Fibroblast of skin of right biceps (primary cell): ENCODE results near the gene ELP4.
"Not testable (repeated sequence)": the region's sequence is repeated elsewhere in the genome, so short reads cannot be mapped to it uniquely, and the experiment has no call there.

Experiments
- DNase-seq: peaks from one replicate; pipeline ENCODE4 v3.0.0-alpha.2; 2013

The ELP4 gene

GRCh38 chr11:31509429-31510345, at the start of gene ELP4, which contains the start of gene IMMP1L:
TSS of gene ELP4 (plus strand) at chr11:31509767. CDS start at chr11:31509785, 18 bp downstream.
TSS of gene IMMP1L (minus strand) at chr11:31509622. CDS start at chr11:31463276, 46,346 bp downstream.
- peak; percentile 95 for DNase-seq

DNA sequence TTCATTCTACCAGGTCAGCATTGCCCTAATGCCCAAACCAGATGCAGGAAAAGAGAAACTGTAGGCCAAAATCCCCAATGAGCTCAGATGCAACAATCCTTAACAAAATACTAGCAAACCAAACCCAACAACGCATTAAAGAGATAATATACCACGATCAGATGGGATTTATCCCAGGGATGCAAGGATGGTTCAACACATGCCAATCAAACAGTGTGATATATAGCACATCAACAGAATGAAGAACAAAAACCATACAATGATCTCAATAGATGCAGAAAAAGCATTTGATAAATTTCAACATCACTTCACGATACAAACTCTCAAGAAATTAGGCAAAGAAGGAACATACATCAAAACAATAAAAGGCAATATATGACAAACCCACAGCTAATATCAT, 45.1 kb upstream of the ELP4 start:
- no peak for DNase-seq

- no peak for DNase-seq
Measured at GRCh38 chr11:31474083-31474482, 35.5 kb upstream of the ELP4 start.

DNA sequence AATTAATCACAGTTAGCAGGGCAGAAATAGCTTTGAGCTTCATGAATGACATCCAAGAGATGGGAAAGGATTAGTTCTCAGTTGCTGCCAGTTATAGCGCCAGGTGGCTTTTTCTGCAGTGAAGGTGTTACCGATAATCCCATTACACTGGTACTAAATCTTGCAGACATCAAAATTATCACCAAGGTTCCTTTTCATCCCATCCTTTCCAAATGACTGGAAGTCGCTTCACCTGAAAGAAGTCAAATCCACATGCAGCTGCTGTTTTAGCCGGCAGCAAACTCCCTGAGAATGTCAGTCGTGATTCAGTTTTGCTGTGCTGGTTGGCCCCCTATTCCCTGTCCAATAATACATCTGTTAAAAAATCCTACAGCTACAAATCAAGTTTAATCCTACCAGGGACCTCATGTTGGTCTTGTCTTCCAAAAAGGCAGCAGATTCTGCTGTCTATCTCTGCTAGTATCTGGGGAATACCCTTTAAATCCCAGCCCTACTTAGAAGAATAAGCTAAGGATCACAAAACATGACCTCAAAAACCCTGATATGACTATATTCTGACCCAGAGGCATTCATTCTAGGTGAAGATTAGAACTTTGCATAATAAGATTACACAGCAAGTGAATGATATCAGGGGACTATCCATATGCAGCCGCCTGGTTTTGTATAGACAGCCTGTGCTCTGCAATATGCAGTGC, 31.9 kb upstream of the ELP4 start:
- no peak for DNase-seq

GRCh38 chr11:31478223-31478590, 31.4 kb upstream of the ELP4 start:
- DNase-seq = no peak

GRCh38 chr11:31479066-31479465, 30.5 kb upstream of the ELP4 start:
- no peak for DNase-seq

DNA sequence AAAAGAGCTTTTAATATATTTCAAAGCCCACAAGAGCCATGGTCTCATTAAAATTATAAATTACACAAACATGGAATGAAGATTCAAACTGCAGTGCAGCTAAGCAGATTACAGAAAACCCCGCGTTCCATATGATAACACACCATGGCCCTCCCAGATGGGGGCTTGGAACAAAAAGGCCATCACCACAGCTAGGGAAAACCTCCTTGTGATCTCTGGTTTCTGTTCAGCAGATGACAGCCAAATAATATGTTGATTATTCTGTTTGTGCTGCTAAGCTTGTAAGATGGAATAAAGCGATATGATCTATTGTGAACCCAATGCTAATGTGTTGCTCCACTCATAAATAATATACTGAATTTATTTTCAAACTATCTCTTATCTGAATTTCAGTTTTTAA, 28.6 kb upstream of the ELP4 start:
- no peak for DNase-seq

- peak; percentile 41 for DNase-seq
Measured at GRCh38 chr11:31484497-31484896, 25.1 kb upstream of the ELP4 start.

DNA sequence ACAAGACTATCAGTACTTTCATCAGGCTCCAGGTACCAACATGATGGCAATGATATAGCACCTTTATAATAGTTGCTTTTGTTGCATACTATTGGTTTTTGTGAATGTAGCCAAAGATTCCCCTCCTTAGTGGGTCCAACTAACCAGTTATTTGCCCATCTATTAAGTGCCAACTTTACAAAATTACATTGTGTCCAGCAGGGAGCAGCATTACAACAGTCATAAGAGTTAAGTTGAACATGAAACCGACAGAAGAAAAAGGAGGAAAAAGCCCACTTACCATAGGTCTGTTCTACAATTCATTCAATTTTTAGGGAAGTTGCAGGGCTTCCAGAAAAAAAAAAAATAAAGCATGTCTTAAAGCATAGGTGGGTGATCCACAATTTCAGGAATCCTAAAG, 21.7 kb upstream of the ELP4 start:
- DNase-seq = peak; percentile 53

GRCh38 chr11:31492320-31492913, 17.1 kb upstream of the ELP4 start:
- peak; percentile 31 for DNase-seq

GRCh38 chr11:31493235-31493634, 16.3 kb upstream of the ELP4 start:
- DNase-seq = no peak

GRCh38 chr11:31493762-31494161, 15.8 kb upstream of the ELP4 start:
- DNase-seq = not testable (repeated sequence)

DNA sequence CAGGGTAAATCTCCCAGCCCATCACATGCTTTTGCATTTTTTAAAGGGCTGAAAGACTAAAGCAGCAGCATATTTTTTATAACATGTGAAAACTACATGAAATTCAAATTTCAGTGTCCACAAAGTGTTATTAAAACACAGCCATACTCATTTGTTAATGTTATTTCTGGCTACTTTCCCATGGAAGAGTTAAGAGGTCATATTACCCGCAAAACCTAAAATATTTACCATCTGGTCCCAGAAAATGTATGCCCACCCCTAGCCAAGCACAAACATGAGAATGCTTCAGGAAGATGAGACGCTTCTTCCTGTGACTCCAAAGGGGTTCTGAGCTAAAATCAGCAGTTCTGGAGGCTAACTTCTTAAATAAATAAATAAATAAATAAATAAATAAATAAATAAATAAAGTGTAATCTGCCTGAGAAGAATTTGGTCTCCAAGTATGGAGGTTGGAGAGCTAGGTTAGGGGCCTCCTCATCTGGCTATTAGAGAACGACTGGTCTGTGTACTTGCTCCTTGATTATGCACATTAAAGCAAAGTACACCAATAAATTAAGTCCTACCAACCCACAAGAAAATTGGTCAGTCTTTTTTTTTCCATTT, 9.9 kb upstream of the ELP4 start:
- peak; percentile 16 for DNase-seq

- DNase-seq = no peak
Measured at GRCh38 chr11:31500560-31500959, 9.0 kb upstream of the ELP4 start.

DNA sequence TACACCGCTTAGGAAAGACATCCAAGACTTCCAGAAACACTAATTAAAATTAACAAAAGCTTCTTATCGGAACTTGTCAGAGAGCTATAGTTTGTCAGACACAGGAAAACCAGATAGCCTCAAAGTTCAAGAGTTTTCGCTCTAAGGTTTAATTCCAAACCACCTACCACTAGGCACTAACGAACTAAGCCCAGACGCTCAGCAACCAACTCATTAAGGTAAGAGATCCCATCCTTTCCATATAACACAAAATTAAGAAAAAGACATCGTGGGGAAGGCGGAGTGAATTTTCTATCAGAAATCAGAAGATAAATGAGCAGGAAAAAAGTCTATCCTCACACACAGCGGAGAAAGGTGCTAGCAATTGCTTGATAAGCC, 527 bp upstream of the ELP4 start:
- DNase-seq = peak; percentile 1

GRCh38 chr11:31512117-31512516, 2.5 kb downstream of the ELP4 start:
- DNase-seq = no peak

DNA sequence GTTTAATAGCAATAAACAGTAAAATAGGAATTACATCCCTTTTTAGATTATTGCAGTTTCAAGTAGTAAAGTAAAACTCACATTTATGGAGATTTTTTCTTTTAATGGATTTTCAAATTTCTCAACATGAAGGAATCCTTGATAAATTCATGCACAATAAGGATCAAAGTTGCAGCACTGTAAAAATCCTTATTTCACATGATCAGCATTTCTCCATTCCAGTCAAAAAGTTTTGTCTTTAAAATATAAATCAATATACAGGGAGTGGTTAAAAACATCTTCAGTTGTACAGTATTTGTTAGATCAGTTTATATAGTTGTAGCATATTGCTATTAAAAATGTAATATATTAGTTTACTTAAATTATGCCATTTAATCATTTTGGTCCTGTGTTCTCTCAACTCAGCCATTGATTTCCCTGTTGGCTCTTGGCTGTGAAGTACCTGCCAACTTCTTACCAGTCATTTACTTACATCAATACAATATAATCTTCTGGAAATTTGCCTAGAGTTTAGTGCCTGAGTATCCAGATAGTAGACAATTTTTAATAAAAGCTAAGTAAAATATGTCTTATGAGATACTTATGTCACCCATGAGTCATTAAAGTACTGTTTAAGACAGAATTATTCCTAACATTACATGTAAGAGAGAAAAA, 12.1 kb downstream of the ELP4 start:
- DNase-seq = no peak

- no peak for DNase-seq
Measured at GRCh38 chr11:31529189-31529588, 19.6 kb downstream of the ELP4 start.

DNA sequence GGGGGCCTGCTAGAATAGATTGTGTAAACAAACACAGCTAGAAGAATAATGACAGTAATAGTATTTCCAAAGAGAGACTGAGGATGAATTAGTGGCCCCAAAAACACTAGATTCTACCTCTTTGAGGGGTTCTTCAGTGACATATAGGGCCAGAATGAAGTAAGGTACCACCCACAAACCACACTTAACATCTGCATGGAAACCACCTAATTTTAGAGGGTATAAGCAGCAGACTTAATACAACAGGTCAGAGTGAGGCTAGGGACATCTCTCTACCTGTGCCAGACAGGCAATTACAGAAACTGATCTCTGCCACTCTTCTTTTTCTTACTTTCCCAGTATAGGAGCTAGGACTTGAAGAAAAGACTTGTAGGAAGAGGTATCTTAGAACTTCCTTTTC, 20.1 kb downstream of the ELP4 start:
- no peak for DNase-seq

DNA sequence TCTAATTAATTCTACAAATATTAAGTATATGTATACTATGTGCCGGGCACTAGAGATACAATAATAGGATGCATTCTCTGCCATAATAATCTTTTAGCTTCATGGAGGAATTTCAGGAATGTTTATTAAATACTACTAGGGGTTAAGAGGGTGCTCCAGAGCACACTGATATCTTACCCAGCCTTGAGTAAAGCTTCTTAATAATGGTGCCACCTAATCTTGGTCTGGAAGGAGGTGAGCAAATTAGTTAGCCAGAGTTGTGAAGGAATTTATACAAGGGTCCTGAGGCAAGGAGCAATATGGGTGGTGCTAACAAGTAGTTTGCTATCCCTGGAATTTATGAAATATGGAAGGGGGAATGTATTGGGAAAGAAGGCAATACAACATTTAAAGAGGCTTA, 21.7 kb downstream of the ELP4 start:
- DNase-seq = no peak

GRCh38 chr11:31535479-31535878, 25.9 kb downstream of the ELP4 start:
- no peak for DNase-seq

DNA sequence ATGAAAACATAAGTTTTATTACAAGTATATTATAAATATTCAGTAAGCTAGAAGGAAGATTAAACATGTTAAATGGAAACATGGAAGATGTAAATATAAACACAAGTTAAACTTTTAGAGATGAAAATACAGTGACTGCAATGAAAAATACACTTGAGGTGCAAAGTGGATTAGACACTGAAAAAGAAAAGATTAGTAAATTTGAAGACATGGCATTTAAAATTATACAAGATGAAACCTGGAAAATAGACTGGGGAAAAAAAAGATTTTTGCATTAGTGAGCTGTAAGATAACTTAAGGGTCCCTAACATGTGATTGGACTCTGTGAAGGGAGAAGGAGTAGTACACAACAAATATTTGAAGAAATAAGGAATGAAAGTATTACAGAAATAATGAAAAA, 33.3 kb downstream of the ELP4 start:
- DNase-seq = no peak

DNA sequence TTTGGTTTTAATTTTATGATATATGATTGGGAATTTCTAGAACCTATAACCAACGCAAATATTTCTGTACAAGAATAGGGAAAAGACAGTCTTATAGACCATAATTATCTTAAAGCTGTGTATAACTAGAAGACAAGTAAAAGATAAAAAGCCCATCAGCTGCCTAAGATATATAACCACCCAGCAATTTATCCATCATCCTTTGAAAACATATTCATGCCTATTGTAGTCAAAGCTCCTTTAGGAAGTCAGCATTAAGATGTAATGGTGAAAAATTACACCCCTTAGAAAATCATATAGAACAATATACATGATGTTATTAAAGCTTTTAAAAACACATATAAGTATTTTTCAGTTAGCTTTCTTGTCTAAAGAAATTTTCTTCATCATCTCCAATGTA, 46.4 kb downstream of the ELP4 start:
- no peak for DNase-seq
